OCI-LY1 (cell line): Measurements from ENCODE around the gene LPIN1.

Experiments
- EZH2 ChIP-seq: fragments of 200-600 bp; sonication (generic), shearing (Covaris generic); IDR thresholded peaks from 2 replicates; pipeline ENCODE4 v1.8.0; 2017; ENCODE audit warnings: borderline replicate concordance, mixed run types, mild to moderate bottlenecking, antibody characterized with exemption, low read length, moderate library complexity, mixed read lengths
- TF ChIP-seq, protein P1 (sequence below): fragments of 200-600 bp; sonication (generic), shearing (Covaris generic); IDR thresholded peaks from 2 replicates; pipeline ENCODE4 v1.5.1; 2017; ENCODE audit warnings: mild to moderate bottlenecking, antibody characterized with exemption, low read length, moderate library complexity, mixed read lengths

DNA sequence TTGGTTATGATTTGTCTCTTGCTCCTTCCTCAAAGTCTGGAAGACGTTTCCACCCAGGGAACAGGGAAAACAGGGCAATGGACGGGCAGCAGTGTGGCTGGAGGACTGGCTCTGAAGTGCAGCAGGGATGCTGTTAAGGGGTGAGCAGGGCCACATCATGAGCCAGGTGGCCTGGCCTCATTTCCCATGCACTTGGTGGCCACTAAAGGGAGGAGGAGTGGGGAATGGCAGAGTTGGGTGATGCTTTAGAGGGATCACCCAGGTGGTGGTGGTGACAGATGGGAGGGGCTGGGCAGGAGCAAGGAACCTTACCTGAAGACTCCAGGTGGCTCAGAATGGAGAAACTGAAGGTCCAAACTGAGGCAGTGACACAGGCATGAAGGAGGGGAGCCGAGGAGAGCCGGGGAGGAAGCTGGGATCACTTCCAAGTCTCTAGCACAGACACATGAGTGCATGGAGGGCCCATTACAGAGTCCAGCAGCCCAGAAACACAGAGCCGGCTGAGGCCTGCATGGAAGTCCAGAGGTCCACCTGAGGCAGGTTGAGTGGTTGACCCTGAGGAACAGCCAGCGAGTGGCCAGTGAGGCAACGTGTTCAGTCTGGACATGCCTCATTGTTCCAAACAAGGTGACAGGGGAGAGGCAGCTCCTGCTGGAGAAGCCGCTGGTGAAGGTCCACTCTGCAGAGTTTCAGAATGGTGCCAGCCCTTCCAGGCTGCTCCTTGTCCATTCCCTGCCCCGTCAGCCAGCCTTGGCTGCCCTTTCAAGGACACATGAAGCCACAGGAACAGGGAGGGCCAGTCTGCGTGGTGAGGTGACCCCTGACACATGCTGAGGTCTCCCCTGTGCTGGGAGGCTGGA lies 91.7 kb downstream of the LPIN1 start:
- no peak for TF ChIP-seq EZH2
- TF ChIP-seq, protein P1, sequence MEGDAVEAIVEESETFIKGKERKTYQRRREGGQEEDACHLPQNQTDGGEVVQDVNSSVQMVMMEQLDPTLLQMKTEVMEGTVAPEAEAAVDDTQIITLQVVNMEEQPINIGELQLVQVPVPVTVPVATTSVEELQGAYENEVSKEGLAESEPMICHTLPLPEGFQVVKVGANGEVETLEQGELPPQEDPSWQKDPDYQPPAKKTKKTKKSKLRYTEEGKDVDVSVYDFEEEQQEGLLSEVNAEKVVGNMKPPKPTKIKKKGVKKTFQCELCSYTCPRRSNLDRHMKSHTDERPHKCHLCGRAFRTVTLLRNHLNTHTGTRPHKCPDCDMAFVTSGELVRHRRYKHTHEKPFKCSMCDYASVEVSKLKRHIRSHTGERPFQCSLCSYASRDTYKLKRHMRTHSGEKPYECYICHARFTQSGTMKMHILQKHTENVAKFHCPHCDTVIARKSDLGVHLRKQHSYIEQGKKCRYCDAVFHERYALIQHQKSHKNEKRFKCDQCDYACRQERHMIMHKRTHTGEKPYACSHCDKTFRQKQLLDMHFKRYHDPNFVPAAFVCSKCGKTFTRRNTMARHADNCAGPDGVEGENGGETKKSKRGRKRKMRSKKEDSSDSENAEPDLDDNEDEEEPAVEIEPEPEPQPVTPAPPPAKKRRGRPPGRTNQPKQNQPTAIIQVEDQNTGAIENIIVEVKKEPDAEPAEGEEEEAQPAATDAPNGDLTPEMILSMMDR, result no peak
